Mucosa of descending colon (tissue), 3 donors: Measurements from ENCODE around the gene GMDS. TPM values are rescaled to one million over a fixed set of nuclear protein-coding genes. Genes with fewer than 3 reads are reported as not detected.

Source experiments
- ATAC-seq: fragments of 200-7000 bp; cut with Tn5 transposase; one replicate; pipeline ENCODE4 v1.9.1; 2020; ENCODE audit warnings: mild to moderate bottlenecking, moderate library complexity
- DNase-seq, 3 donors: peaks; one replicate each; pipeline ENCODE4 v3.0.0-alpha.2; 2020
- H3K36me3 ChIP-seq: fragments of 200-600 bp; one replicate; pipeline ENCODE4 v1.8.0; 2021; ENCODE audit warnings: low read depth, mild to moderate bottlenecking
- H3K4me1 ChIP-seq: fragments of 200-600 bp; one replicate; pipeline ENCODE4 v1.8.0; 2021; ENCODE audit warnings: low read depth, mild to moderate bottlenecking
- H3K4me3 ChIP-seq: fragments of 200-600 bp; one replicate; pipeline ENCODE4 v1.8.0; 2021; ENCODE audit warnings: mild to moderate bottlenecking
- H3K9me3 ChIP-seq: fragments of 200-600 bp; one replicate; pipeline ENCODE4 v1.8.0; 2021; ENCODE audit warnings: mild to moderate bottlenecking
- intact Hi-C, 2 donors: fragments of 100-400 bp; cut with DNase I in 1 of 2; cut with micrococcal nuclease in 1 of 2; formaldehyde crosslinking; loops; one replicate each; pipeline versions ENCODE4 v1.11.0 to v1.11.1; 2022; cut with DNase I, micrococcal nuclease
- total RNA-seq, 3 donors: library from RNA; stranded (reverse); fragmentation: NEBNext Ultra II Directional in 2 of 3; extraction: Animal tissue kit (Norgen Biotek cat#: 25700) in 2 of 3; gene quantifications; one replicate each; pipeline versions ENCODE4 v1.2.1 to v1.2.4, GENCODE V29; 2021 to 2023
- TF ChIP-seq, protein P1 (sequence below): fragments of 200-600 bp; IDR thresholded peaks from one replicate; pipeline ENCODE4 v1.8.0; 2022; ENCODE audit warnings: antibody characterized with exemption, mild to moderate bottlenecking
- donor health status: DM: no; HTN: no; CAD: no; lungs with moderate emphysema.
- donor health status: DM: no; HTN: no; CAD: no.
- donor health status: DM: no; HTN: yes; CAD: no.

The GMDS gene
- total RNA-seq, 3 donors from 2014 or later = 68.0 to 228 (median 135) TPM

DNA sequence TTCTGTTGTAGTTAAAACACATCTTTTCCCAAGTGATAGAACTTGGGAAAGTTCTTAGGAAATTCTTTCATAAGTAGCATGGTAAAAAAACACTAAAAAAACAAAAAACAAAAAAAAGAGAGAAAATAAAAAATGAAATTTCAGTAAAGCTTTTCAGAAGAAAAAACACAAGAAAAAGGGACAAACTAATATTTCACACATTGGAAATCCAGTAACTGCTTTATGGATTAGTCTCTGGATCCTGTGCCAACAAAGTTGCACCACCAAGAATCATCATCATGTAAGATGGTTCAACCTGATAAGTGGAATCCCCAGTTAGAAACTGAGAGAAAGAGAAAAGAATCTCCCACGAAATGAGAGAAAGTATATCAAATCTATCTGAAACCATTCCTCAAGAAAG, 144.2 kb downstream of the GMDS start:
- DNase-seq (no peak), ATAC-seq (no peak)
- H3K4me1 ChIP-seq = no peaks in the 10 kb centered on the region
- H3K36me3 ChIP-seq = no peaks in the 10 kb centered on the region
- intact Hi-C loops = loop anchor here in 1 of 2 donors (10.0 kb wide), 1 partner anchor 496 kb away; the partner anchor contains the start of gene FOXC1
- TF ChIP-seq, protein P1, sequence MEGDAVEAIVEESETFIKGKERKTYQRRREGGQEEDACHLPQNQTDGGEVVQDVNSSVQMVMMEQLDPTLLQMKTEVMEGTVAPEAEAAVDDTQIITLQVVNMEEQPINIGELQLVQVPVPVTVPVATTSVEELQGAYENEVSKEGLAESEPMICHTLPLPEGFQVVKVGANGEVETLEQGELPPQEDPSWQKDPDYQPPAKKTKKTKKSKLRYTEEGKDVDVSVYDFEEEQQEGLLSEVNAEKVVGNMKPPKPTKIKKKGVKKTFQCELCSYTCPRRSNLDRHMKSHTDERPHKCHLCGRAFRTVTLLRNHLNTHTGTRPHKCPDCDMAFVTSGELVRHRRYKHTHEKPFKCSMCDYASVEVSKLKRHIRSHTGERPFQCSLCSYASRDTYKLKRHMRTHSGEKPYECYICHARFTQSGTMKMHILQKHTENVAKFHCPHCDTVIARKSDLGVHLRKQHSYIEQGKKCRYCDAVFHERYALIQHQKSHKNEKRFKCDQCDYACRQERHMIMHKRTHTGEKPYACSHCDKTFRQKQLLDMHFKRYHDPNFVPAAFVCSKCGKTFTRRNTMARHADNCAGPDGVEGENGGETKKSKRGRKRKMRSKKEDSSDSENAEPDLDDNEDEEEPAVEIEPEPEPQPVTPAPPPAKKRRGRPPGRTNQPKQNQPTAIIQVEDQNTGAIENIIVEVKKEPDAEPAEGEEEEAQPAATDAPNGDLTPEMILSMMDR = no peak
- H3K4me3 ChIP-seq = no peak overlapping the region
- H3K9me3 ChIP-seq = no peaks in the 10 kb centered on the region

GRCh38 chr6:2099870-2100269, 145.5 kb downstream of the GMDS start:
- no peaks in the 10 kb centered on the region for H3K4me1 ChIP-seq
- DNase-seq (no peak), ATAC-seq (no peak)
- TF ChIP-seq, protein P1 = no peak
- no peaks in the 10 kb centered on the region for H3K36me3 ChIP-seq
- intact Hi-C loops = loop anchor here in 1 of 2 donors (10.0 kb wide), 1 partner anchor 495 kb away; the partner anchor contains the start of gene FOXC1
- H3K9me3 ChIP-seq = no peaks in the 10 kb centered on the region
- no peak overlapping the region for H3K4me3 ChIP-seq

GRCh38 chr6:2097464-2097863, 147.9 kb downstream of the GMDS start:
- Histone ChIP-seq H3K36me3 (no peaks in the 10 kb centered on the region), H3K4me3 (no peak overlapping the region), H3K4me1 (no peaks in the 10 kb centered on the region), H3K9me3 (no peaks in the 10 kb centered on the region)
- ATAC-seq = no peak
- TF ChIP-seq, protein P1 = no peak
- intact Hi-C loops = no loop called here
- DNase-seq = no peak

GRCh38 chr6:2094642-2095041, 150.8 kb downstream of the GMDS start:
- TF ChIP-seq, protein P1 = no peak
- Histone ChIP-seq H3K4me1 (no peaks in the 10 kb centered on the region), H3K9me3 (no peaks in the 10 kb centered on the region), H3K36me3 (no peaks in the 10 kb centered on the region), H3K4me3 (no peak overlapping the region)
- DNase-seq (no peak), ATAC-seq (no peak)
- intact Hi-C loops = no loop called here

DNA sequence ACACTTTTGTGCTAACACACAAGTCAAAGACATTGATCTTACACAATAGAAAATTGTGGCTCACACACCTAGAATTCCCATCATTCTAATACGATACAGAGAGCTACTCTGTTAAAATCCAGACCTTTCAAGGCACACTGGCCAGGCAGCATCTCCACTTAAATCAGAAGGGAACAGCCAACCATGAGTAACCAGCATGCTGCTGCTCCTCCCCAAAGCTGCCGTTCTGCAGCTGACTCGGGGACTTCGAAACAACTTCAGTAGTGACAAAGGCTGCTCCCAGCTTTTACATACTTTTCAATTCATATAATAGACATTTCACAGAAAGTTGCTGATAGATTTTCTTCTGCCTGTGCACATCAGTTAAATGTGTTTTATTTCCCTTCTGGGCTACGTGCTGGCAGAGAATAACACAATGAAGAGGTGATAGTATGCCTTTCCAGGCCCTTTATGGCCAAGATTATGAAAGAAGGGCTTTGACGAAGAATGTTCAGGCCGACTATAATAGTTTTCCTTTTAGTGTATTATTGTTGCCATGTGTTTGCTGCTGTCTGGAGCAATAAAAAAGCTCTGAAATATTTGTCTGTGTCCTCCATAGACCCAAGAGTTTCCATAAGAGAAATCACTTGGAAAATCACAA, 159.0 kb downstream of the GMDS start:
- no peaks in the 10 kb centered on the region for H3K9me3 ChIP-seq
- peak; percentile 14 for ATAC-seq
- TF ChIP-seq, protein P1 = no peak
- H3K36me3 ChIP-seq = no peaks in the 10 kb centered on the region
- intact Hi-C loops = no loop called here
- no peak for DNase-seq
- no peak overlapping the region for H3K4me3 ChIP-seq
- H3K4me1 ChIP-seq = no peaks in the 10 kb centered on the region

DNA sequence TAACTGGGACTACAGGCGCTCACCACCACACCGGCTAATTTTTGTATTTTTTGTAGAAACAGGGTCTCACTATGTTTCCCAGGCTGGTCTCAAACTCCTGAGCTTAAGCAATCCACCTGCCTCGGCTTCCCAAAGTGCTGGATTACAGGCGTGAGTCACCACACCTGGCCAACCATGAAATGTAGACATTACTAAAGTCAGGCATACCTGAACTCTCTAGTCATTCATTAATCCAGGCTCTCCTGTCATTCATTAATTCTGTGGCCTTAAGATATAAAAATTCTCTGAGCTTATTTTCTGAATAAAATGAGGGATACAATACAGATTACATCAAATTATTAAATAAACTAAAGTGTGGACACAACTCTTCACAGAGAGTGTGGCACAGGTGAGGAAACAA, 159.7 kb downstream of the GMDS start:
- TF ChIP-seq, protein P1 = no peak
- no peaks in the 10 kb centered on the region for H3K36me3 ChIP-seq
- no peaks in the 10 kb centered on the region for H3K9me3 ChIP-seq
- intact Hi-C loops = no loop called here
- no peaks in the 10 kb centered on the region for H3K4me1 ChIP-seq
- no peak overlapping the region for H3K4me3 ChIP-seq
- DNase-seq = no peak
- ATAC-seq = peak; percentile 65
